Measurements from ENCODE around the gene PAAF1.
"Not testable (repeated sequence)": the region's sequence is repeated elsewhere in the genome, so short reads cannot be mapped to it uniquely, and the experiment has no call there.

PAAF1 gene

DNA sequence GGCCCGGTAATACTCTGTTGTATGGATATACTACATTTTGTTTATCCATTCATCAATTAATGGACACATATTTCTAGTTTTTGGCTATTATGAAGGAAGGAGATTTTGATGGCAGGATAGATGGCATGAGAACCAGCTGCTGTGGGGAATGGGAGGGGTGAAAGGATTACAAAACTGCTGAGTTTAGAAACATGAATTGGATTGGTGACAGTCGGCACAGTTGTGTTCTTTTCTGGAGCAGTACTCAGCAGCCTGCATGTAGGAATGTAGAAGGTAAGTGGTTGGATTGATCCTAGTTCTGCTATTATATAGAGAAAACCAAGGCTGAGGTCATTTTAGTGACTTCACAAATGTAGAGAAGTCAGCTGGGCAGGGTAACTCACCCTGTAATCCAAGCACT is 7.1 kb downstream of the PAAF1 start:
- DNase-seq (ENCODE audit: low spot score): no peak

DNA sequence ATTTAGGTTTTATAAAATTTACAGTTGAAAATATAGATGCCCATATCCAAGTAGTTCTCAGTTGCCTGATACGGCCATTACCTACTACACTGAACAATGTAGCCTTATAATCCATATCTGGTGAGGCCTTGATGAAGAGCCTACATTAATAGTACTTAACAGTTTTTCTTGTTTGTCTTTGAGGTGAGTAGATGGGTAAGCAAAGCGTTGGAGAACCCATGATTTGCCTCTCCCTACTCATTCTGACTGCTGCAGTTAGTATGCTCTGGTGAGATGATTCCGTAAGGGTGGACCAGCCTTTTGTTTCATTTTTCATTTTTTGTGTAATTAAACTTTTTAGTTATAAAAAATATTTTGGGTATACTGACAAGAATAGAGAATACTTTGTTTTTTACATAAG is 11.4 kb downstream of the PAAF1 start:
- DNase-seq (ENCODE audit: low spot score): no peak

DNA sequence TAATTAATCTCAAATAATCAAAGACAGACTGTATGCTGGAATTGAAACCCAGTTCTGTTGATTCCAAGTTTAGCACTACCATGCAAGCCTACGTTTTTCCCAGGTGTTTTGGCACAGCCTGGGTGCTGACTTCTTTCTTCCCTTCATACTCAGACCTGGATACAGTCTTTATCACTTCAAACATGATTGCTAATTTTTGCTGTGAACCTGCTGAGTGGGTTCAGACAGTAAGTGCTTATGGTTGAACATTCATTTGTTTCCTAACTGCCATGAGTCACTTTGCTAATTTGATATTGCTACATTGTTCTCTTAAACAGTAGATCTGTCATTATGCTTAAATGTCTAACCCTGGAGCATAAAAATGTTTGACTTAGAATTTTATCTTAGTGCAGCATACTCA is 12.2 kb downstream of the PAAF1 start:
- DNase-seq (ENCODE audit: low spot score): no peak

DNA sequence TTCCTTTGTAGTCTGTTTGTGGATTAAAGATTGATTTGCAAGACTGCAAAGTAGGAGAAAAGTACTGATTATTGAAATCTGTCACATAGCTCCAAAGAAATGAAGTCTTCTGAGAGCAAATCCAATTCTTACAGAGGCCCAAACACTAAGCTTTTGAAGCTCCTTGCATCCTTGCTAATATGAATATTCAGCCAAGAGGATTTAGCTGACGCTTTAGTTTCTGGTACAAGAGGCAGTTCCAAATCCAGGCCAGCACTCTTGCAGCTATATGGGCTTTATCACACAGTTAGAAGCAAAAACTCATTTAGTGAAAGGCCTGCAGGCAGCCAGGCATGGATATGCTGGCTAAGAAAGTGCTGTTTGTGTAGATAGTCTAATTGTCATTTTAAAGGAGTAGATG is 12.7 kb downstream of the PAAF1 start:
- no peak for DNase-seq (ENCODE audit: low spot score)

DNA sequence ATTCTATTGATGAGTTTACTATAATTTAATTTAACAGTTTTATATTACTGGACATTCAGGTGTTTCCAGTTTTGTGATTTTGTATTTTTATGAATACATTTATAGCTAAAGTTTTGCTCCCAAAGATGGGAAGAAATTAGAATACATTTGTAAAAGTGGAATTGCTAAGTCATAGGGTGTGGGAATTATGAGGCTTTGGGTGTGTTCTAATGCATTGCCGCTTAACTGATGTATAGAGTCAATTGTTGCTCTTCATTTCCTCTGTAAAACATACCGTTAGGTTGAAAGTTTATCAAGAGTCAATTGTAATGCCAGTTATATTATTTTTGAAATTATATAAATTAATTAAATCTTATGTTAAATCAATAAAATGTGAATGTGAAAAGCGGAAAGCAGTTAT is 16.2 kb downstream of the PAAF1 start:
- DNase-seq (ENCODE audit: low spot score): no peak

DNA sequence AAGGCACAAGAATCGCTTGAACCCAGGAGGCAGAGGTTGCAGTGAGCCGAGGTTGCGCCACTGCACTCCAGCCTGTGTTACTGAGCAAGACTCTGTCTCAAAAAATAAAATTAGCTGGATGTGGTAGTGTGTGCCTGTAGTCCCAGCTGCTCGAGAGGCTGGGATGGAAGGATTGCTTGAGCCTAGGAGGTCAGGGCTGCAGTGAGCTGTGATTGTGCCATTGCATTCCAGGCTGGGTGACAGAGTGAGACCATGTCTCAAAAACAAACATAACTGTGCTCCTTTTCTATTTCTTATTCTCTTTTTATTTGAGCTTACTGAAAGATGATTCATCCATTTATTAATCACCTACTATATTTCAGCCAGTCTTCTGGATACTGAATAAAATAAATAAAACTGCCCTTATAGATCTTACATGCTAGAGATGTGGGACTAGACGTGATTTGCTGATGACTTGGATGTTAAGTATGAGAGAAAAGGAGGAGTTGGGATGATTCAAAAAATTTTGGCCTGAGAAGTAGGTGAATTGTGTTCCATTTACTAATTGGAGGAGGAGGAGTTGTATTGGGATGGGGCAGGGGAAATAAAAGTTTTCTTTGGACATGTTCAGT is 18.0 kb downstream of the PAAF1 start:
- DNase-seq (ENCODE audit: low spot score): peak; percentile 55

DNA sequence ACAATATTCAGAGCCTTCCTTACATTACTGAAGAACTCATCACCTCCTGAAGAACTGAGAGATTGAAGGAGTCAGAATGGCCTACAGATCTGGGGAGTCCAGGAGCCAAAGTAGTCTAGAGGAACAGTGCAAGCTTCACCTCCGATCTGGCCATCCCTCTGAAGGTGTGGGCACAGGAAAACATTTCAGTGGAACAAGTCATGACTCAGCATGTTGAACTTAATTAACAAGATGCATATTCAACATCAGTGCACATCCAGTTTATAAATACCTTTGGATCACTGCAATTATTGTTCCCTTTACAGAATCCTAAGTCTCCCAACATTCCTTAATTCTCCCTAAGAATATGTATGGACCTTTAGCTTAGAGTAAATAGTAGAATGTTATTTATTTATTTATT is 25.5 kb downstream of the PAAF1 start:
- no peak for DNase-seq (ENCODE audit: low spot score)

DNA sequence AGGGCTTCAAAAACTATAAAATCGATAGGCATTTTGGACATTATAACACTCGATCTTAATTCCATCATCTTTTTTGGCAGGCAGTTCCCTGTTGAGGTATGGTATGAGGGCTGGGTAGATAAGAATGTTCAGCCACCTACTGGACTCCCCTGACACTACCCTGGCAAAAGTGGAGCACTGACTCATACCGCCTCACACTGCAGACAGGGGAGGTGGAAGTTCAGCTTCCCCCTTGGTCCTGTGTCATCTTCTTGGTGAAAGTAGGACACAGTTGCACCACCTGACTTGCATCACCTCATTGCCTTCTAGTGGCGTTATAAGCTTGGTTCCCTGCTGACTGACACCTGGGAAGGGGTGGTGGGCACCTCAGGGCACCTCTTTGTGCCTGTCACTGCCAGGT is 30.4 kb downstream of the PAAF1 start:
- peak; percentile 73 for DNase-seq (ENCODE audit: low spot score)

DNA sequence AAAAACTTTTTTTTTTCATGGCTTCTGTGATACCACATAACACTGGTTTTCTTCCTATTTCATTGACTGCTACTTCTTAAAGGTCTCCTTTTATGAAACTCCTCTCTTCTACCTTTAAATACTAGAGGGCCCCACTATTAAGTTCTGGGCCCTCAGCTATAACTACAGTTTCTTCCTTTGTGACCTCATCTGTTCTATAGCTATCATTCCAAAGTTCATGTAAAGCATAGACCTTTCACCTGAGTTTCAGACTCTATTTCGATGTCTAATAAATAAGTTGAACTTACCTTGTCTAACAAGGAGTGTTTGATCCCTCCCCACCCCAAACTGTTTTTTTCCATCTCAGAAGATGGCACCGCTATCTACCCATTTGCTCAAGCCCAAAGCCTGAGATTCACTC is 35.2 kb downstream of the PAAF1 start:
- no peak for DNase-seq (ENCODE audit: low spot score)

DNA sequence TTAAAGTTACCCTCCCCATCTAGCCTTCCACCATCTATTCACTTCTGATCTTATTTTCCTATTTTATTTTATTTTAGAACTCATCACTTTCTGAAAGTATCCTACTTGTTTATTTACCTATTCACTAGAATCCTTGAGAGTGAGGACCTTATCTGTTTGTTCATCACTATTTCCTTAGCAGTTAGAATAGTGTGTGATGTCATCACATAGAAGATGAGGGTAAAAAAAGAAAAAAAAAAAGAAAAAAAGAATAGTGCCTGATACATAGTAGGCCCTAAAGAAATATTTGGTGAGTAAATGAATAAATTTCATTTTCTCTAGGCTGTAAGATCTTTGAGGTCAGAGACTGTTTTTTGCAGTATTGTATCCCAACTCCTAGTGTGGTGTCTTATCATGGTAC is 36.7 kb downstream of the PAAF1 start:
- no peak for DNase-seq (ENCODE audit: low spot score)

DNA sequence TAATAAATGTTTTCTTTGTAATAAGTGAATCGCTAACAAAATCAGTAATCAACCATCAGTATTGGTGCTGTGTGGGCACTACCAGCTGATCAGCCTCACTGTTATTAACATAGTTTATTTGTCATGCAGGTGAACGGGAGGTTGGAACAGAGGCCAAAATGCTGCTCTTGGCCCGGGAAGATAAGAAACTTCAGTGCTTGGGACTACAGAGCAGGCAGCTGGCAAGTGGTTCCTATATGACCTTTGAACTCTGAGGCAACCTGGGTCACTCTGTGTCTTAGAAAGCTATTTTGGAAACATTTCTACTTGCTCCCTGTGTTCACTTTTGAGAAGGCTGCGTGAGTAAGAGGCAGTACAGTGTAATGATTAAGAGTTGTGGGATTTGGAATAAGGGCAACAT is 37.5 kb downstream of the PAAF1 start:
- no peak for DNase-seq (ENCODE audit: low spot score)

DNA sequence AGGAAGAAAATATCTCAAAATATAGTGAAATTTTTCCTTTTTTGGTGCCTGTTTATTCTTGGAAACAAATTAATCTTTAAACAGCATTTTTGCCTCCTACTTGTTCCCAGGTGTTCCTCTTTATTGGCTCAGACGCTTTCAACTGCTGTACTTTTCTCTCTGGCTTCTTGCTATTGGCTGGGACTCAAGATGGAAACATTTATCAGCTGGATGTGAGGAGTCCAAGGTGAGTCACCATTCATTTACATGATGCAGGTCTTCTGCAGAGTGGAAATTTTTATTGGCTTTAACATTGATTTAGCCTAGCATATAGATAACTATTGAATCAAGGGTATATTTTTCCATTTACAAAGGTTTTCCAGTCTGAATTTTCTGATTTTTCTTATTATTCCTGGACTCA is 39.6 kb downstream of the PAAF1 start:
- no peak for DNase-seq (ENCODE audit: low spot score)

DNA sequence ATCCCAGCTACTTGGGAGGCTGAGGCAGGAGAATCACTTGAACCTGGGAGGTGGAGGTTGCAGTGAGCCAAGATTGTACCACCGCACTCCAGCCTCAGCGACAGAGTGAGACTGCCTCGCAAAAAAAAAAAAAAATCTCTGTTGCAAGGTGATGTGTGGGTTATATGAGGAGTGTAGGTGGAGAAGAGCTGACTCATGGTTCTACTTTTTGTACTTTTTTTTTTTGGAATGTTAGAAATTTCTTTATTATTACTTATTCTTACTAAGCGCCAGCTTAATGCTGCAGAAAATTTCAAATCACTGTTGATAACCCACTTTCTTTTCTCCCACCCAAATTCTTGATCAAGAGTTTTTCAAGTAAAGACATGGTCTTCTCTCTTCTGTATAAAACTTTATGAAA is 44.4 kb downstream of the PAAF1 start:
- DNase-seq (ENCODE audit: low spot score): no peak

DNA sequence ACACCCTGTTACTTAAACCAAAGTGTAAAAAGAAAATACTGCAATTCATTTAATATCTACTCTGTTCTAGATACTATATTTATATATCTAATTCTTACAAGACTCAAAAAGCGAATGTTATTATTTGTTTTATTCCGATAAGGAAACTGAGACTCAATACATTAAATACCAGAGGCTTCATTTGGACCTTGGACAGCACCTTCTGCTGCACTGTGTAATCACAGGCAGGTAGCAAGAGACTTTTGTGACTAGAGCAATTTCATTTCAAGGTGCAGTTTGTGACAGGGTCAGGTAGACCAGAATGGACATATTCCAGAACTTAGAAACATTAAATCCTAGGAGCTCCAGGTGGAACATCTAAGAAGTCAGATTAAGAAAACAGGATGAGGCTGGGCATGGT is 52.6 kb downstream of the PAAF1 start:
- DNase-seq (ENCODE audit: low spot score): no peak

DNA sequence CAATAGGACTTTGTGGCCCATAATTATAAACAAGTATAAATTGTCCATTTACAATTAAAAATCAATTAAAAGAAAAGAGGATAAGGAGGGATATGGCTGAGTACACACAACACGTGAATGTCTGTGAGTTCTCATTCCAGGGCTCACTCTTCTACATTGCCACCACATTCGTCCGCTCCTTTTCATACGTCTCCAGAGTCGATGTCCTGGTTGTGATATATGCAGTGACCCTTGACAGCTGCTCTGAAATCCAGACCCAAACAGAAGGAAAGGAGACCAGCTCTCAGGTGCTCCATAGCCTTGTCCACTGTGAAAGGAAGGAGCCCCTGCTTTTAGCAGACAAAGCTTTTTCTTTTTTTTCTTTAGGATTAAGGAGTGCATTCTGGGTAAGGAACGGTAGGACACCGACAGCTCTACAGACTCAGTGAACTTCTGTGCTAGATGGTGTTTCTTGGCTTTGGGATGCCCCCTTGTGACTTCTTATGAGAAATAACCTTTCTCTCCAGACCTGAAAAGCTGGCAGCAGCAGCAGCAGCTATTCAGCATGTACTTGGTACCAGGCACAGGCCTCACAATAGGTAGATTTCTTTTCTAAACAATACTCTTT is 54.3 kb downstream of the PAAF1 start:
- peak; percentile 75 for DNase-seq (ENCODE audit: low spot score)

DNA sequence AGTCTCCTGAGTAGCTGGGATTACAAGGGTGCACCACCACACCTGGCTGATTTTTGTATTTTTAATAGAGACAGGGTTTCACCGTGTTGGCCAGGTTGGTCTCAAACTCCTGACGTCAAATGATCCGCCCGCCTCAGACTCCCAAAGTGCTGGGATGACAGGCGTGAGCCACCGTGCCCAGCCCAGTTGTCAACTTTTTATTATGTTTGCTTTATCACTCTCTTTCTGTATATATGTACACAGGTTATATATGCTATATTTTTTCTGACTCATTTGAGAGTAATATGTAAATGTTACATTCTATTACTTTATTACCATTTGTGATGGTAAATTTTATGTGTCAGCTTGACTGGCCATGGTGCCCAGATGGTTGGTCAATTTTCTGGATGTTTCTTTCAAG is 55.2 kb downstream of the PAAF1 start:
- no peak for DNase-seq (ENCODE audit: low spot score)

DNA sequence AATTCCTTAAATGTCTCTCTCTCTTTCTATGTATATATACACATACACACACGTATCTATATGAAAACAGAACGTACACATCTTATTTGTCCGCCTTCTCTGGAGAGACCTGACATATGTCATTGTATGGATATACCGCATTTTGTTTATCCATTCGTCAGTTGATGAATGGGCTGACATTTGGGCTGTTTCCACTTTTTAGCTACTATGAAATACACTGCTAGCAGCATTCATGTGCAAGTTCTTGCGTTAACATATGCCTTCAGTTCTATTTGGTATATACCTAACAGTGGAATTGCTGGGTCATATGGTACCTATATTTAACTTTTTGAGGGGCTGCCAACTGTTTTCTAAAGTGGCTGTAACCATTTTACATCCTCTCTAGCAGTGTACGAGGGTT is 56.0 kb downstream of the PAAF1 start:
- DNase-seq (ENCODE audit: low spot score): no peak

DNA sequence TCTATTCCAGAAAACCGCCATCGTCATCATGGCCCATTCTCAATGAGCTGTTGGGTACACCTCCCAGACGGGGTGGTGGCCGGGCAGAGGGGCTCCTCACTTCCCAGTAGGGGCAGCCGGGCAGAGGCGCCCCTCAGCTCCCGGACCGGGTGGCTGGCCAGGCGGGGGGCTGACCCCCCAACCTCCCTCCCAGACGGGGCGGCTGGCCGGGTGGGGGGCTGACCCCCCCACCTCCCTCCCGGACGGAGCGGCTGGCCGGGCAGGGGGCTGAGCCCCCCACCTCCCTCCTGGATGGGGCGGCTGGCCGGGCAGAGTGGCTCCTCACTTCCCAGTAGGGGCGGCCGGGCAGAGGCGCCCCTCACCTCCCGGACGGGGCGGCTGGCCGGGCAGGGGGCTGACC is 59.2 kb downstream of the PAAF1 start:
- DNase-seq (ENCODE audit: low spot score): not testable (repeated sequence)

DNA sequence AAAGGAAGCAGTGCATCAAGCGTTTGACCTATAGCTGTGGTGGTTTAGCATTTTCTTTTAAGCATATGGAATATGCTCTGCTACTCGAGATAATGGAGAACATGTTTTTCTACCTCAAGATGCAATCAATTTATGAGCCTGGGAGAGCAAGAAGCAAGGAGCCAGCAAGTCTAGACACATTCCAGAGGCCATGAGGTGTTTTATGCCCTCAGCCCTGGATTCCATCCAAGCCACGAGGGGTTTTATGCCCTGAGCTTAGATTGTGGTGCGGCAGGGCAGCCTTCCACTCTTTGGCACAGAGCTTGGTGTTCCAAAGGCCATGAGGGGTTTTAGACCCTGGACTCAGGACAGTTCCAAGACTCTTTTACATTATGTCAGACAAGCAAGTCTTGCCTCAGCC is 62.3 kb downstream of the PAAF1 start:
- no peak for DNase-seq (ENCODE audit: low spot score)

DNA sequence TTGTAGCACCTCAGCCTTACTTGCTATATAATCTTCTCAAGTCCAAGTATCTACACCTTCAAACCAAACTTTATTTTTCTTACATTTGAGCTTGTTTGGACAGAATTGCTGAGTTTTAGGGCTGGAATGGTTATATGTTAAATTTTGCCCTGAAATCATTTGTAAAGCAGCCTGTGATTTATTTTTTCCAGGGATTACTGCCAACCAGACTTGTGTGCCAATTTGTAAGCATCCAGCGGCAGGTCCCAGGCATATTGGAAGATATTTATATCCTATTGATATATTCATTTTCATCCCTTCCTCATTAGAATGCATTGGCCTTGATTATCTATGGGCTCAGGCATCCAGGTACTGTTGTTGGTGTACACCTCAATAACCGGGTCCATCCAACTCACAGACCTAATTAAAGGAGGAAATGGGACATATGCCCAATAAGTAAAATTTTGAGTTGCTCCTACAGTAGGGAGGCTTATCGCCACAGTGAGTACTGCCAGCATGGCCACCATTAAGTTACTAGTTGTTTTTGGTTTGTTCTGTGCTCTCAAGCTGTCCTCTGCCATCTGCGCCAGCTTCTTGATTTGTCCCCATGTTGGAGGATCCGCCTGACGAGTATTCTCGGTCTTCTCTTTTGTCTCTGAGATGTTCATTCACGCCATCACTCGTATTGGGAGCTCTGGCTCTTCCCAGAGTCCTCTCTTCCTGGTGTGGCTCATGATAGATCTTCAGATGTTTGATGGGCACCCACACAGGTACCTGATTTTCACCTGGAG is 64.2 kb downstream of the PAAF1 start:
- DNase-seq (ENCODE audit: low spot score): no peak

DNA sequence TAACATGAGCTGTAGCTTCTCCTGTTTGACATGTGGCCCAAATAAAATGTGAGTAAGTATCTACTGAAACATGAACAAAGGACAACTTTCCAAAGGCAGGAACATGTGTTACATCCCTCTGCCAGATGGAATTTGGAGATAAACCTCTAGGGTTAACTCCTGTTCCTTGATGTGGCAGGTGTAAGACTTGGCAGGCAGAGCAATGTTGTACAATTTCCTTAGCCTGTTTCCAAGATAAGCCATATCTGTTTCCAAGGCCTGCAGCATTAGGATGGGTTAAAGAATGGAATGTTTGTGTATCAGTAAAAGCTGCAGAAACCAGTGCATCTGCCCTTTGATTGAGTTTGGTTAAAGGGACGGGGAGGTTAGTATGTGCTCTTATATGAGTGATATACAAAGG is 65.2 kb downstream of the PAAF1 start:
- DNase-seq (ENCODE audit: low spot score): no peak

DNA sequence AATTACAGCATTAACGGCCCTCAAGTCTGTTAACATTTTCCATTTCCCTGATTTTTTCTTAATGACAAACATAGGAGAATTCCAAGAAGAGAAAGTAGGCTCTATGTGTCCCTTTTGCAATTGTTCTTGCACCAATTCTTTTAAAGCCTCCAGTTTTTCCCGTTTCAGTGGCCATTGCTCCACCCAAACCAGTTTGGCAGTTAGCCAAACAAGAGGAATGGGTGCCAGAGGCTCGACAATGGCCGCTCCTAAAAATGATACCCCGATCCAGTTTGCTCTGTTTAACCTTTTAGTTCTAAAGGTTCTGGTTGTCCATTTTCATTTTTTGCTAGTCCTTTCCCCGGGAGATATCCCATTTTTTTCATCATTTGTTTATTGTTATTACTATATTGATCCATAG is 67.3 kb downstream of the PAAF1 start:
- no peak for DNase-seq (ENCODE audit: low spot score)

DNA sequence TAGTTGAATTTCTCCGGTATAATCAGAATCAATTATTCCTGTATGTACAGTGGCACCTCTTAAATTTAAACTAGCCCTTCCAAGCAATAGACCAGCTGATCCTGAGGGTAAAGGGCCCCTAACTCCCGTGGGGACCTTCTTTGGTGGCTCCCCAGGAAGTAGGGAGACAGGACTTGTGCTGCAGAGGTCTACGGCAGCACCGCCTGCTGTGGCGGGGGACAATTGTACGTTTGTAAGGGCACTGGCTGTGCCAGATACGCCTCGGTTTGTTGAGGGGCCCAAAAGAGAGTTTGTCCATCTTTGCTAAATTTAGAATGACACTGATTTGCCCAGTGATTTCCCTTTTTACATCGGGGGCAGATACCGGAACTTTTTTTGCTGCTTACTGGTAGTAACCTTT is 68.1 kb downstream of the PAAF1 start:
- DNase-seq (ENCODE audit: low spot score): no peak

DNA sequence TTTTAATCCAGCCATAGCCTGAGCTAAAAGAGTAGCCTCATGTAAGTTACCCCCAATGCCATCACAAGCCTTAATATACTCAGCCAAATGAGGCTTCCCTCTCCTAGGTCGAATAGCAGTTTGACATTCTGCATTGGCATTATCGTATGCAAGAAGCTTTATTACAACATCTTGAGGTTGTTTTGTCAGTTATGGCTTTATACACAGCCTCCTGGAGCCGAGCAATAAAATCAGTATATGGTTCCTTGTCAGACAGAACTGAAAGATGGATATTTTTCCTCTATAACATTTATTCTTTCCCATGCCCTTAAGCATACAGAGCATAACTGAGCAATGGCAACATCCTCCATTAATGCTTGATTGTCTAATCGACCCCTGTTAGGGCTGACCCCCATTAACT is 68.6 kb downstream of the PAAF1 start:
- no peak for DNase-seq (ENCODE audit: low spot score)

Measured in AG08395 (cell line).